ENCODE results near the gene ALKBH6.
"Not testable (repeated sequence)": the region's sequence is repeated elsewhere in the genome, so short reads cannot be mapped to it uniquely, and the experiment has no call there.

ALKBH6 gene

DNA sequence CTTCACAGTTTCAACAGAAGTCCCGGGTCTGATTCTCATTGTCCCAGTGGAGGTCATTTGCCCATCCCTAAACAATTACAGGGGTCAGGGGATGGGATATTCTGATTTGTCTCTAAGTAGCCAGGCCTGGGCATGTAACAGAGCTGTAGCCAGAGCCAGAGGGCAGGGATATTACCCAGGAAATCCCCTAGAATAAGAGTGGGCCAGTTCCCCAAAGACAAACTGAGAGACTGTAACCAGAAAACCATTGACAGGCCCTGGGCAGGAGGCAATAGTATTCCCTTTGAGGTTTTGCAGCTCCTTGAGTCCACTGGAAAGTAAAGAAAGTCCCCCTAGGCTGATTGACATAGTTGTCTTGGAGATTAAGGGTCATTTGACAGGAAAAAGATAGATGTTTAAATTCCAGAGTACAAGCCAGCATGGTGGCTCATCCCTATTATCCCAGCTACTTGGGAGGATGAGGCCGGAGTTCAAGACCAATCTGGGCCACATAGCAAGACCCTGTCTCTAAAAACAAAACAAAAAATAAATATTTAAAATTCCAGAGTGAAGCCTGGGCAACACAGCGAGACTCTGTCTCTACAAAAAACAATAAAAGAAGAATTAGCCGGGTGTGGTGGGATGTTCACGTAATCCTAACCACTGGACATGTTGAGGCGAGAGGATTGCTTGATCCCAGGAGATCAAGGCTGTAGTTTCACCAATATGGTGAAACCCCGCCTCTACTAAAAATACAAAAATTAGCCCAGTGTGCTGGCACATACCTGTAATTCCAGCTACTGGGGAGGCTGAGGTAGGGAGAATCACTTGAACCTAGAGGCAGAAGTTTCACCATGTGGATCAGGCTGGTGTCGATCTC lies 20.9 kb downstream of the ALKBH6 start:
- DNase-seq (ENCODE audit: low read depth): no peak

- DNase-seq (ENCODE audit: low read depth): no peak
These were observed 22.1 kb downstream of the ALKBH6 start for GRCh38 chr19:35991731-35992450.

GRCh38 chr19:35990771-35991730 lies 23.0 kb downstream of the ALKBH6 start:
- no peak for DNase-seq (ENCODE audit: low read depth)

- no peak for DNase-seq (ENCODE audit: low read depth)
These were observed 23.9 kb downstream of the ALKBH6 start for GRCh38 chr19:35990156-35990555.

DNA sequence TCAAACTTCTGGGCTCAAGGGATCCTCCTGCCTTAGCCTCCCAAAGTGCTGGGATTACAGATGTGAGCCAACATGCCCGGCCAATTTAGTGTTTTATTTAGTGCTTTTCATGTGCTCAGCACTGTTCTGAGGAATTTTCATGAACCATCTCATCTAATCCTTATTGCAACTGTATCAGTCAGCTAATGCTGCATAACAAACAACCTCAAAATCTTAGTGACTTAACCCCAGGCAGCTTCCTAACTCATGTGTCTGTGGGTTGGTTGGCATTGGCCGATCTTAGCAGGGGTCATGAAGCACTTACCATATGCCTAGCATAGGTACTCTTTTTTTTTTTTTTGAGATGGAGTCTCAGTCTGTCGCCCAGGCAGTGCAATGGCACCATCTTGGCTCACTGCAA lies 25.2 kb downstream of the ALKBH6 start:
- DNase-seq (ENCODE audit: low read depth): no peak

DNA sequence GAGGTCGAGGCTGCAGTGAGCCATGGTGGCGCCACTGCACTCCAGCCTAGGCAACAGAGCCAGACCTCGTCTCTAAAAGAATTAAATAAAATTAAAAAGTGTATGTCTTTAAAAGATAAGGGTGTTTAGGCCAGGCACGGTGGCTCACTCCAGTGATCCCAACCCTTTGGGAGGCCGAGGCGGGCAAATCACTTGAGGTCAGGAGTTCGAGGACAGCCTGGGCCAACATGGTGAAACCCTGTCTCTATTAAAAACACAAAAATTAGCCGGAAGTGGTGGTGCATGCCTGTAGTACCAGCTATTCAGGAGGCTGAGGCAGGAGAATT lies 26.5 kb downstream of the ALKBH6 start:
- no peak for DNase-seq (ENCODE audit: low read depth)

DNA sequence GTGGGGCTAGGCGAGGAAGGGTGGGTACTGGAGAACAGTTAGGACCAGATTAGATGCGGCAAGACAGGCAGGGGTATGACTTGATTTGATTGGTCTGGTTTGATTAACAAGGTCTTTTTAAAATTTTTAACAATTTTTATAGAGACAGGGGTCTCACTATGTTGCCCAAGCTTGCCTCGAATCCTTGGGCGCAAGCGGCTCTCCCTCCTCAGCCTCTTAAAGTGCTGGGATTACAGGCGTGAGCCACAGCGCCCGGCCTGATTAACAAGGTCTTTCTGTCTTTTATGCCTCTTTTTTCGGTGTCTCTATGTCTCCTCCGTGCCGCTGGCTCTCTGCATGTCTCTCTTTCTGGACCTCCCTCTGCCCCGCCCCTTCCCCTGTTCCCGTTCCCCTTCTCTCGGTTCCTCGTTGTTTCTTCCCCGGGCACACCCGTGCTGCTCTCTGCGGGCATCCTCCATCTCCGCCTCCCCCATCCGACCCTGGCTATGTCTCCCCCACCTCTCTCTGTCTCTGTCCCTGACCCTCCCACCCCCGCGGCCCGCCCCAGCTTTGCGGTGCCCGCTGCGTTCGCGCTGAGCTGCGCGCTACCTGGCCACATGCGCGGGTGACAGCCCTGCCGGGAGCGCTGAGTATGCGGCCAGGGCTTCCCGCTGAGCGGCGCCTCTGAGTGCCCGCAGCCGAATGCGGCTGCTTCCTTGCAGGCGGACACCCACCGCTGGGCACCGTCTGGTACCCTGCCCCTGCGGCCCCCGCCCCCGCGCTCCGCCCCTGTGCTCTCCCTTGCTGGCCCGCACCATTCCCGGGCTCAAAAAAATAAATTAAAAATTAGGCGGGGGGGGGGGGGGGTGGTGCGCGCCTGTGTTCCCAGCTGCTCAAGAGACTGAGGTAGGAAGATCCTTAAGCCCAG lies 27.1 kb downstream of the ALKBH6 start:
- no peak for DNase-seq (ENCODE audit: low read depth)

DNA sequence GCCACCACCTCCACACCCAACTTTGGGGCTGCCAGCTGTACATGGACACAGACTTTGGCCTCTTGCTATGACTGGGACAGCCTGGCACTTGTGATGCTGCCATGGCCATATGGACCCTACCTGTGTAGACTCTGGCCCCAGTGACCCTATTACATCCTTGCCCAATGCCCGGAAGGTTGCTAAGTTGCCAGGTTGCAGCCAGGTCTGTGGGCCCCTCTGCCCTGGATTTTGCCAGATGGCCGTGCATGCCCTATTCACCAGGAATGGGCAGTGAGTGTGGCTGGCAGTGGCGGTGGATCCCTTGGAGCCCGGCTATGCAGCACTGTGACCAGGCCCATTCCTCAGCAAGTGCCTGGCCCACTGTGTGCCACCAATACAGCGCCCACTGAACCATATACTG lies 27.9 kb downstream of the ALKBH6 start:
- no peak for DNase-seq (ENCODE audit: low read depth)

- DNase-seq (ENCODE audit: low read depth): no peak
These were observed 30.8 kb downstream of the ALKBH6 start for GRCh38 chr19:35983177-35983576.

GRCh38 chr19:35980997-35981396 lies 33.0 kb downstream of the ALKBH6 start:
- not testable (repeated sequence) for DNase-seq (ENCODE audit: low read depth)

DNA sequence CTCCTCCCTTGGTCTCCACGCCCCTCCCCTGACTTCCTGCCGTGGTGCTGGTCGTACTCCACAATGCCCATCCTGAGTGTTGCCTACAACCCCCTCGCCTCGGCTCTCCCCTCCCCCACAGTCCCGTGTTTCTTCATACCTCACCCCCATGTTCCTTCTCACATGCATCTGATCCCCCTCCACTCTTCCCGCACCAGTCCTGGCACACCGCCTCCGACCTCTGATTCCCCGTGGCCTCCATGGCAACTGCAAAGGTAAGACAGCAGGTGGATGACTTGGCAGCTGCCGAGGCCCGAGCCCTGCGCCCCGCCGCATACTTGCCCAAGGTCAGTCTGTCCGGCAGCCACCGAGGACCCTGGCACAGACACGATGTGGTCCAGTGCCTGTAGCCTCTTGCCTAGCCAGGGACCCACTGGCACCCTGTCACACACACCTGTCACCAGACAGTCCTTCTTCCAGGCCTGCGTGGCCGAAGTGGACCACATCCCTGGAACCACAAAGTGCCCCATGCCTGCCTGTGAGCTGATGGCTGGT lies 35.1 kb downstream of the ALKBH6 start:
- no peak for DNase-seq (ENCODE audit: low read depth)

GRCh38 chr19:35978271-35978670 lies 35.7 kb downstream of the ALKBH6 start:
- DNase-seq (ENCODE audit: low read depth): no peak

- DNase-seq (ENCODE audit: low read depth): no peak
These were observed 36.4 kb downstream of the ALKBH6 start for GRCh38 chr19:35977446-35978222.

DNA sequence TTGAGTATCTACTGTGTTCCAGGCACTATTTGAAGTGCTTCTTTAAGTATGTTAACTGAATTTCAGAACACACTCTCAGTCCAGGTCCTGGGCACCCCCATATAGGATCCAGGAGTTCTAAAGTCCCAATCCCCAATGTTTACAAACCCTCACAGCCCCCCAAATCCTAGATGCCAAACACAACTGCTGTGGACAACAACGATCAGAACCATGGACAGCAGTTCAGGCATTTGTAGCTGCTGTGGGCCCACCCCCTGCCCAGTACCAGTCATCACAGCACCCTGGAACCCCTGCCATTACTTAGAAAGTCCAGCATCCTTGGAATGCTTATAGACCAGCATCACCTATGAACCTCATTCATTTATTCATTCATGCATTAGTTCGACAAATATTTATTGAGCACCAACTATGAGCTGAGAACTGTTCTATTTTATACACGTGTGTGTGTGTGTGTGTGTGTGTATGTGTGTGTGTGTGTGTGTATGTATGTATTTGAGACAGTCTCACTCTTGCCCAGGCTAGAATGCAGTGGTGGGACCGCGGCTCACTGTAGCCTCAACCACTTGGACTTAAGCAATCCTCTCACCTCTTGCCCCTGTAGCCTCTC lies 38.3 kb downstream of the ALKBH6 start:
- no peak for DNase-seq (ENCODE audit: low read depth)

DNA sequence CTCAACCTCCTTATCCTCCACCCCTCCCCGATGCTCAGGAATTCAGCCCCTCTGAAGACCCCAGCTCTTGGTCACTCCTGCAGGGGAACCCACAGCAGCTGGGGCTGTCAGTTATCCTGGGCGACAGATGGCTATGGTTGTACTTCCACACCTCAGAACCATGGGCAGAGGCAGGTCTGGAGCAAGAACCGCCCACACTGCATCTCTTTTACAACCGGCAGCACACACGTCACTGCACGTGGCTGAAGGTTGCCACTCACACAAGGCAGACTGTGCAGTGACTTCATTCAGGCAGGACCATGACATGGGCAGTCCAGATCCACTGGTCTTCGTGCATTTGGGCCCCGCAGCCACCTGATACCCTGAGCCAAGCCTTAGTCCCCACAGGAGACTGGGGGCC lies 40.5 kb downstream of the ALKBH6 start:
- DNase-seq (ENCODE audit: low read depth): no peak

GRCh38 chr19:35966771-35967170 lies 47.2 kb downstream of the ALKBH6 start:
- DNase-seq (ENCODE audit: low read depth): no peak

DNA sequence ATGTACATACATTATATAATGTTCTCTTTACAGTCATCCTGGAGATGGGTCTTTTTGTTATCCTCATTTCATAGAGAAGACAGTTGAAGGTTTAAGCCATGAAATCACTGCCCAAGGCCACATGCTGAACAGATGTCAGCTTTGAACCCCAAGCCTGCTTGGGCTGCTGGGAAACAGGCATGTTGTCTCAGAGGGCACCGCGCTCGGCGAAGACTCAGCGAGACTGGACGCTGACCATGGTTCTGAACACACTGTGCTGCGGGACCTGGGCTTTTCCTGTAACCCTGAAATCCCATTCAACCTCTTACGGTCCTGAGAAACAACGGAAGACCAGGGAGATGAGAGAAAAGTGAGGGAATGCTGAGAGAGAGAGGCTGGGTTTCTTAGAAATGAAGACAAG lies 50.5 kb downstream of the ALKBH6 start:
- DNase-seq (ENCODE audit: low read depth): no peak

DNA sequence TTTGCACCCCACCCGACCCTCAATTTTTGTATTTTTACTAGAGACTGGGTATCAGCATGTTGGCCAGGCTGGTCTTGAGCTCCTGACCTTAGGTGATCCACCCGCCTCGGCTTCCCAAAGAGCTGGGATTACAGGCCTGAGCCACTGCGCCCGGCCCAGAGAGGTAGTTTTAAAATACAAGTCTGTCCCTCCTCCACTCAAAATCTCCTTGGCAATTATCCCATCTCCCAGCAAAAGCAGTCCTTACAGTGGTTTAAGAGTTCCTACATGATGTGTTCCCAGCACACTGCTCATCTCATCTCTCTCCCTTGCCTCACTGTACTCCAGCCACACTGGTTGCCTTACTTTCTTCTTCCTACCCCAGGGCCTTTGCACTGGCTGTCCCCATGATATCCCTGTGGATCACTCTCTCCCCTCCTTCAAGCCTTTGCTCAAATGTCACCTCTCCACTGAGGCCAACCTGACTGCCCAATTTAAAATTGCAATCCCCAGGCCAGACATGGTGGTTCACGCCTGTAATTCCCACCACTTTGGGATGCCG lies 53.5 kb downstream of the ALKBH6 start:
- no peak for DNase-seq (ENCODE audit: low read depth)

- no peak for DNase-seq (ENCODE audit: low read depth)
These were observed 54.1 kb downstream of the ALKBH6 start for GRCh38 chr19:35959968-35960320.

Data from HS-27A (cell line).